Measurements from ENCODE around the gene PREX1.
"Not testable (repeated sequence)": the region's sequence is repeated elsewhere in the genome, so short reads cannot be mapped to it uniquely, and the experiment has no call there.

Gene PREX1

DNA sequence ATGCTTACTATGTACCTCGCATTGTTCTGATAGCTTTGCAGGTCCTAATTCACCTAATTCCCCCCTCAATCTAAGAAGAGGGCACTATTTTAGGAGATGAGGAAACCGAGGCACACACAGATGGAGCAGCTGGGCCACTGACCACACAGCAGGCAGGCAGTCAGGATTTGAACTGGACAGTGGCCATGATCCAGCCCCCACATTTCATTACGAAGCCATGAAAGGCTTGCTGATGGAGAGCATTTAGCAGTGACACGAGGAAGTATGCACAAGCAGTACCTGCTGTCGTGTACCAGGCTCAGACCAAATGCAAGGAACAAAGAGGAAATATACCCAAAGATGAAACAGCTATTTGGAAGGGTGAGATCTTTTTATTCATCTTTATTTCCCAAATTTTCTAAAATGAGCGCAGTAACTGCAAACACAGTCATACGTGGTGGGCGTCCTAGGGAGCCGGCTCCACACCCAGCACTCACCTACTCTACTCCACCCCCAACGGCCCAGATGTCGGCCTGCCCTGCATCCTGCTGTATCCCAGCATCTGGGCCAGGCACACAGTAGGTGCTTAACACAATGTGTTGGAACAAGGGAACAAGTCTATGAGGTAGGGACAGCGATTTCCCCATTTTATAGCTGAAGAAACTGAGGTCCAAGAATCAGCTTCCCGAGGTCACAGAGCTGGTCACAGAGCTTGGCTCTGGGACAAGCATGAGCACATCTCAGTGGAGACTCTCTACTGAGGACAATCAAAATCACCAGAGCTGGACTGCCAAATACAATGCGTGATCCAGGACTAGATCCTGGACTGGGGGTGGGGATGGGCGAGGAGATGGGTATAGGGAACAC, 15.0 kb downstream of the PREX1 start:
- no peak for DNase-seq (ENCODE audit: low spot score)

DNA sequence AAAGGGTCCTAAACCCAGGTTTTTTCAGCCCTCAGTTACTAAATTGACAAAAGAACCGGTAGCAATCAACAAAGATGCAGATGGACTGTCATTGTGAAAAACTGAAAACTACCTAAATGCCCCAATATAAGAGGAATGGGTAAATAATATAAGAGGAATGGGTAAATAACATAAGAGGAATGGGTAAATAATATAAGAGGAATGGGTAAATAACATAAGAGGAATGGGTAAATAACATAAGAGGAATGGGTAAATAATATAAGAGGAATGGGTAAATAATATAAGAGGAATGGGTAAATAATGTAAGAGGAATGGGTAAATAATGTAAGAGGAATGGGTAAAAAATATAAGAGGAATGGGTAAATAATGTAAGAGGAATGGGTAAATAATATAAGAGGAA, 15.7 kb downstream of the PREX1 start:
- not testable (repeated sequence) for DNase-seq (ENCODE audit: low spot score)

GRCh38 chr20:48809673-48810072, 18.1 kb downstream of the PREX1 start:
- DNase-seq (ENCODE audit: low spot score): no peak

DNA sequence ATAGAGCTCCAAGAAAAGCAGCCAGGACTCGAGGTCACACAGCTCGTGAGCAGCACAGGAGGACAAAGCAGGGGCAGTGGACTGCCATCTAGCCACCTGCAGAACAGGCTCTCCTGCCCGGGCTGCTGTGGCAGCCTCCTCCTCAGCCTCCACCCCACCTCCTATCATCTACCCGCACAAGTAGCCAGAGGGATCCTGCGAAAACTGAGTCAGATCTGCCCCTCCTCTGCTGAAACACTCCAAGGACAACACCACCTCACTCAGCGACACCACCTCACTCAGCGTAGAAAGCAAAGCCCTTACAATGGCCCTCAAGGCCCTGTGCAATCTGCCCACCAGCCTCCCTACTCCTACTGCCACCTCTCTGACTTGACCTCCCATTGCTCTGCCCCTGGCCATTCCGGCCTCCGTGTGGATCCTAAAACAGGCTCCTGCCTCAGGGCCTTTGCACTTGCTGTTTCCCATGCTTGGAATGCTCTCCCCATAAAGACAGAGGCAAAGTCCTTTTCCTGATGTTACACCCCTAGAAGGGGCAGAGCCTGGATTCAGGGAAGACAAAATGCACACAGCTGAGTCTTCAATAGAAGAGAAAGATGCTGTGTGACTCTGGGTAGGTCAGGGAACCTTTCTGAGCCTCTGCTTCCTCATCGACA, 19.3 kb downstream of the PREX1 start:
- DNase-seq (ENCODE audit: low spot score): no peak

- DNase-seq (ENCODE audit: low spot score): no peak
Observed at GRCh38 chr20:48807586-48808381, 20.0 kb downstream of the PREX1 start.

- no peak for DNase-seq (ENCODE audit: low spot score)
Observed at GRCh38 chr20:48807051-48807450, 20.7 kb downstream of the PREX1 start.

- DNase-seq (ENCODE audit: low spot score): no peak
Observed at GRCh38 chr20:48805716-48806115, 22.1 kb downstream of the PREX1 start.

- no peak for DNase-seq (ENCODE audit: low spot score)
Observed at GRCh38 chr20:48805286-48805685, 22.5 kb downstream of the PREX1 start.

DNA sequence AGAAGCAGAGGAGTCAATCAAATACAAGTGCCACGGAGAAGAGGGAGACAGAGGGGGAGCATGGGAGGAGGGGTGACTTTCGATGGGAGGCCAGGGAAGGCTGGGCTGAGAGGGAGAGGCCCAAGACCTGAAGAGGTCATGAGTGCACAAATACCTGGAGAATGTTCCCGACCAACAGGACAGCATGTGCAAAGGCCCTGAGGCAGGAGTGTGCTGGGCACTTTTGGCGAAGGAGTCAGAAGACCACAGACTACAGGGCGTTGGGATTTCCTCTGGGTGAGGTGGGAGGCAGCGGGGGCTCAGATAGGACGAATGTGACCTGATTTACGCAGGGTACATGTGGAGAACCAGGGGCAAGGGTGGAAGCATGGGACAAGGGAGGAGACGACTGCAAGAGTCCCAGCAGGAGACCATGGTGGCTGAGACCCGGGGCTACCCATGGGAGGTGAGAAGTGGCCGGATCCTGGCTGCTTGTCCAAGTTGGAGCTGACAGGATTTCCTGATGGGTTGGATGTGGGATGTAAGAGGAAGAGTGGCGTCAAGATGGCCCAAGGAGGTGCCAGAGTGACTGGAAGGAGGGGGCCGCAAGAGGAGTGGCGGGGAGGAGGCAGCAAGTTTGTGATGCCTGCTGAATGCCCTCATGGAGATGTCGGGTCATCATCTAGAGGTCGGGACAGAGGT, 23.4 kb downstream of the PREX1 start:
- no peak for DNase-seq (ENCODE audit: low spot score)

- DNase-seq (ENCODE audit: low spot score): no peak
Observed at GRCh38 chr20:48803176-48804053, 24.4 kb downstream of the PREX1 start.

DNA sequence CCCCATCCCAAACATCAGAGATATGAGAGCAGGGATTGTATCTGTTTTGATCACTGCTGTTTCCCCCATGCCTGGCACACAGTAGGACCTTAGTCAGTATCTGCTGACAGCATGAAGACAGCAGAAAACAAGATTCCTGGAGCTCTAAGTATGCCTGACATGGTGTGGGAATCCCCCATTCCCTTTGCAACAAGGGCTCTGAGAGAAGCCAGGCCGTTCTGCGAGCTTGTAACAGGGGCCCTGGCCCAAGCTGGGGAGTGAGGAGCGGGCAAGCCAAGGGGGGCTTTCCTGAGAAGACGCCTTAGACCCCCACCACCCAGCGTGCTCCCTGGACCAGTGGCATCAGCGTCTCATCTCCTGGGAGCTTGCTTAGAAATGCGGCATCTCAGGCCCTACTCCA, 25.2 kb downstream of the PREX1 start:
- no peak for DNase-seq (ENCODE audit: low spot score)

DNA sequence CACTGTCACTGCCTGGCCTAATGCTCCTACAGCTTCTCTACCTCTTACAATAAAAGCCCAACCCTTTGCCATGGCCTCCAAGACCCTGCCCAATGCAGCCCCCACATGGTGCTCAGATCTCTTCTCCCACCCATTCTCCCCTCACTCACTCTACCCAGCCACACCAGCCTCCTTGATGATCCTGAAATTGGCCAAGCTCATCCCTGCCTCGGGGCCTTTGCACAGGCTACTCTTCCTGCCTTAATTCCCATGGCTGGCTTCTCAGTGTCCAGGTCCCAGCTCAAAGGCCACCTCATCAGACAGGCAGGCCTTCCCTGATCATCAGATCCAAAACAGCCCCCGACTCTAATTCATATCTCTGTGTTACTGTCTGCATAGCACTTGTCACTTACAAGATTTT, 25.6 kb downstream of the PREX1 start:
- DNase-seq (ENCODE audit: low spot score): no peak

DNA sequence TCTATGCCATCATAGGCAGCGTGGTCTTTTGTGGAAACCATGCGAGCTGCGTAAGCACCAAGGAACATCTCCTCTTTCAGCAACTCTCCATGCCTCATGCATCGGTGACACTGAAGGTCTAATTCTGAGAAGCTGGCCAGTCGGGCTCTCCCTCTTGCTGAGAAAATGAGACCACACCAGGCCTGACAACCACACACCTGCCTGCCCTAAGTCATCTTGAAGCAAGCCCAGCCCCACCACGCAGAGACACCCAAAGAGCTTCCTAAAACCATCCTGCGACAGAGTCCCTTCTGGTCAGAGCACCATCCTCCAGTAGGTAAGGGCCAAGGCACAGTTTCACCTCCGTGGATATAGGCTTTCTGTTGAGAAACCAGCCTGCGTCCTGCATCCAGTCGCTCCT, 26.6 kb downstream of the PREX1 start:
- DNase-seq (ENCODE audit: low spot score): no peak

- DNase-seq (ENCODE audit: low spot score): no peak
Observed at GRCh38 chr20:48800177-48800576, 27.6 kb downstream of the PREX1 start.

- DNase-seq (ENCODE audit: low spot score): no peak
Observed at GRCh38 chr20:48799328-48800105, 28.3 kb downstream of the PREX1 start.

DNA sequence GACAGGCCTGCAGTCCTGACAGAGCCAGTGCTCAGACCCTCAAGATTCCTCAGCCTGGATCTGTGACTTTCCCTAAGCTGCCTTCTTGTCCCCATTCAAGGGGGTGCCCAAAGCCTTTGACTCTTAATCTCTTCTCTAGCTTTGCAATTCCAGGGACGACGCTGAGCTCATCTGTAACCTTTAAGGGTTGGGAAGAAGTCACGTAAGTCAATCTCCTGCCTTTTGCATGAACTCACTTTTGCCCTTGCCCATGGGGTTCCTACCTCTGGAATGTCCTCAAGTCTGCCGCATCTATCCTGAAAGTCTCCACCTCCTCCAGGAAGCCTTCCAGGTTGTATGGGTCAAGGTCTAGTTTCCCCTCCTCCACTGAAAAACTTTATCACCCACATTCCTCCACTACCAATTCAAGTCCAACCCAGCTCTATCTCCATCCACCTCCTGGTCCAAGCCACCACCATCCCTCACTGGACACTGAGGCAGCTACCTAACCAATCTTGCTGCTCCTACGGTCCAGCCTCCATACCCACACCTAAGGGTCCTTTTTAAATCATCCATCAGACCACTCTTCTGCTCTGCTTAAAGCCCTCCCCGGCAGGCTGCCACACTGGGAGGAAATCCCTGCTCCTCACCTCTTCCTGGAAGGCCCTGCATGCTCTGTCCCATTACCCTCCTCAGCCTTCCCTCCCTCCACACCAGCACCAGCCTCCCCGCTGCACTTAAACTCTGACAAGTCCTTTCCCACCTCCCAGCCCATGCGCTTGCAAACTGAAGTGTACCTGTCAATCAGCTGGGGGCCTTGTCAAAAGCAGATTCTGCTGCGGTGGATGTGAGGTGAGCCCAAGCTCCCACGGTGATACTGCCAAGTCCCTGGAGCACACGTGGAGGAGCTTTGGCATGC, 29.7 kb downstream of the PREX1 start:
- no peak for DNase-seq (ENCODE audit: low spot score)

DNA sequence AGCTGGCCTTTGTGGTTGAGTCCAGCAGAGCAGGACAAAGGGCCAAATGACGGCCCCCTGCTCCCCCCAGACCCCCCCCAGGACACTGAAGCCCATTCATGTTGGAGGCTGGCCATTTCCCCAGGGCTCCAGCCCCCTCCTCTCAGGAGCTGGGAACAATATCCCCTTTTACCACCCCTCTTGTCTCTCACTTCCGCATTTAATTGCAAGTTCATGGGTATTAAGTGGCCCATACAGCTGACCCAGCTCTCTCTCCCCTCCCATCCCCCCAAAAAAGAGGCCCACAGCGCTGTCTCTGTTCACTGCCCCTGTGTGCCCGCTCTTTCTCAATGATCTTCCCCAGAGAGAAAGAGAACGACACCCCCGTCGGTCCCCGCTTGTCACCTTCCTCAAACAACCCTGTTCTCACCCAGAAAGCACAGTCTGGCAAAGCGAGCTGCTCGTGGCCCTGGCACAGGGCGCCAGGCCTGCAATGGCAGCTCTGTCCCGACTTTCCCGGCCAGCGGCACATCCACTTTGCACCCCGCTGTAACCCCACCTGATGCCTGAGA, 30.4 kb downstream of the PREX1 start:
- DNase-seq (ENCODE audit: low spot score): no peak

DNA sequence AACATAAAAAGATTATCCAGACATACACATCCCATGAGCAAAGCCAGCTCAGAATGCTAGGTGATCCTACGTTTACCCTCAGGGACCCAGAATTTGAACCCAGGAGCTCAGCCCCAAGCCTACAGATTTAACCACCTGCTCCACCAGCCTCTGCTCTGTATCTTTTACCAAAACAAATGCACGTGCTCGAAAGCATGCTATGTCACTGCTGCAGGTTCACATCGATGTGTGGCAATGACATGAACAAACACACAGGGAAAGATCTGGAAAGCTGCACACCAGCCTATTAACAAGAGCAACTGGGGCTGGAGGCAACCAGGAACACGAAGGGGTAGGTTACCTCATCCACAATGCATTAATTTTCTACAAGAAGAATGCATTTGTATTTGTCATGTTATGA, 32.1 kb downstream of the PREX1 start:
- DNase-seq (ENCODE audit: low spot score): no peak

DNA sequence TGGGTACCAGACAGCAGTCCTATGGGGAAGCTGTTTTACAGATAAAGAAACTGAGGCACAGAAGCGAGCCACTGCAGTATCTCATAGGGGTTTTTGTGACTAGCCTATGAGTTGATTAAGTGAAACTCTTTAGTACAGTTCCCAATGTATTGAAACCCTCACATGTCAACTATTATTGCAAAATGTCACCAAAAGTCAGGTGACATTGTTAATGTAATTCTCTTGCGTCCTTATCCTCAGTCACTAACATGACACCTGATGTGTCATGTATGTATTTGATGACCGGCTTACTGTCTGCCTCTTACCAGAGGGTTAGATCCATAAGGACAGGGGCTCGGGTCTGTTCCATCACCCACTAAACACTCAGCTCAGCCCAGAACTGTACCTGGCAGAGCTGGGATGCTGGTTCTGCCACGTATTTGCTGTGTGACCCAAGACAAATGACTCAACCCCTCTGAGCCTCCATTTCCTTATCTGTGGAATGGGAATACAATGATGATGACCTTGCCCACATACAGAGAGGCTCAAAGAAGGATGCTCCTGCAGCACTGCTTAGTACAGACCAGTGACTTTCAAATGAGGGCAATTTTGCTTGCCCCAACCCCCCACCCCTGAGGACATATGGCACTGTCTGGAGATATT, 32.9 kb downstream of the PREX1 start:
- DNase-seq (ENCODE audit: low spot score): no peak
